KMS-11 (cell line): ENCODE data around the gene EPS8.
"Not testable (repeated sequence)": the region's sequence is repeated elsewhere in the genome, so short reads cannot be mapped to it uniquely, and the experiment has no call there.

Source experiments
- H2AFZ ChIP-seq: fragments of 200-600 bp; sonication (generic); 2 replicates; pipeline ENCODE4 v1.6.1; 2016; ENCODE audit warnings: antibody characterized with exemption, mixed run types, low read depth
- H3K27ac ChIP-seq: fragments of 200-600 bp; sonication (generic); 2 replicates; pipeline ENCODE4 v1.6.1; 2016; ENCODE audit warnings: mild to moderate bottlenecking, mixed run types
- H3K27me3 ChIP-seq: fragments of 200-600 bp; sonication (generic); 2 replicates; pipeline ENCODE4 v1.6.1; 2017; ENCODE audit warnings: mild to moderate bottlenecking, low read depth, mixed run types, moderate library complexity; ENCODE audit not compliant: insufficient read depth
- H3K36me3 ChIP-seq: fragments of 200-600 bp; sonication (generic); 2 replicates; pipeline ENCODE4 v1.6.1; 2017; ENCODE audit warnings: mild to moderate bottlenecking, mixed run types; ENCODE audit not compliant: insufficient read depth
- H3K4me1 ChIP-seq: fragments of 200-600 bp; sonication (generic); 2 replicates; pipeline ENCODE4 v1.6.1; 2016; ENCODE audit warnings: mild to moderate bottlenecking, low read depth, mixed run types; ENCODE audit not compliant: poor library complexity, severe bottlenecking
- H3K4me2 ChIP-seq: fragments of 200-600 bp; sonication (generic); 2 replicates; pipeline ENCODE4 v1.7.0; 2016; ENCODE audit warnings: mild to moderate bottlenecking, mixed run types
- H3K4me3 ChIP-seq: fragments of 200-600 bp; sonication (generic); IDR thresholded peaks from 2 replicates; pipeline ENCODE4 v1.6.1; 2017; ENCODE audit warnings: low read depth, low read length, mixed read lengths; ENCODE audit not compliant: insufficient read depth
- H3K79me2 ChIP-seq: fragments of 200-600 bp; sonication (generic); 2 replicates; pipeline ENCODE4 v1.6.1; 2016; ENCODE audit warnings: low read depth, mixed run types; ENCODE audit not compliant: insufficient read depth
- H3K9ac ChIP-seq: fragments of 200-600 bp; sonication (generic); 2 replicates; pipeline ENCODE4 v1.6.1; 2016; ENCODE audit warnings: mild to moderate bottlenecking, mixed run types
- H4K20me1 ChIP-seq: fragments of 200-600 bp; sonication (generic); 2 replicates; pipeline ENCODE4 v1.6.1; 2016; ENCODE audit warnings: mild to moderate bottlenecking, mixed run types; ENCODE audit not compliant: insufficient read depth
- TF ChIP-seq, protein P1 (sequence below): fragments of 200-600 bp; sonication (generic); conservative IDR thresholded peaks from 2 replicates; pipeline ENCODE4 v1.6.1; 2017; ENCODE audit warnings: low read depth, mild to moderate bottlenecking, antibody characterized with exemption, low read length, moderate library complexity, mixed read lengths

The EPS8 gene

DNA sequence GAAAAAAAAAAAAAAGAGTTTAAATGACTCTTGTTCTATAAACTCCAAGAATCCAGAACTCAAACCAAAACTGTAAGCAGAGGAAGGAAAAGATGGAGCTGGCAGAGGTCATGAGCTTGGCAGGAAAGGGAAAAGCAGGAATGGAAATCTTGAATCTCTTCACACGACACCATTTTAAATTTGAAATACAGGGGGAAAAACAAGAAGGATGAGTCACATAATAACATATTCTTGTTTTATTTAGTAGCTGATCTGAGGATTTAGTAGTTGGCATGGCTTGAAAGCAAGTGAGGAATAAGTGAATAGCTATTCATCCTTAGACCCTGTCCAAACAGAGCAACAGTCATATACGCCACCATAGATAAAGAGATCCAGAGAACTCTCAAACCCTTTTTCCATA is 35.0 kb downstream of the EPS8 start:
- Histone ChIP-seq H3K79me2 (no peaks in the 10 kb centered on the region), H3K27me3 (no peaks in the 10 kb centered on the region), H4K20me1 (no peaks in the 10 kb centered on the region), H3K27ac (no peak overlapping the region), H2AFZ (no peak overlapping the region), H3K9ac (no peak overlapping the region), H3K36me3 (no peaks in the 10 kb centered on the region), H3K4me2 (no peak overlapping the region), H3K4me3 (no peak overlapping the region), H3K4me1 (no peaks in the 10 kb centered on the region)
- TF ChIP-seq, protein P1, sequence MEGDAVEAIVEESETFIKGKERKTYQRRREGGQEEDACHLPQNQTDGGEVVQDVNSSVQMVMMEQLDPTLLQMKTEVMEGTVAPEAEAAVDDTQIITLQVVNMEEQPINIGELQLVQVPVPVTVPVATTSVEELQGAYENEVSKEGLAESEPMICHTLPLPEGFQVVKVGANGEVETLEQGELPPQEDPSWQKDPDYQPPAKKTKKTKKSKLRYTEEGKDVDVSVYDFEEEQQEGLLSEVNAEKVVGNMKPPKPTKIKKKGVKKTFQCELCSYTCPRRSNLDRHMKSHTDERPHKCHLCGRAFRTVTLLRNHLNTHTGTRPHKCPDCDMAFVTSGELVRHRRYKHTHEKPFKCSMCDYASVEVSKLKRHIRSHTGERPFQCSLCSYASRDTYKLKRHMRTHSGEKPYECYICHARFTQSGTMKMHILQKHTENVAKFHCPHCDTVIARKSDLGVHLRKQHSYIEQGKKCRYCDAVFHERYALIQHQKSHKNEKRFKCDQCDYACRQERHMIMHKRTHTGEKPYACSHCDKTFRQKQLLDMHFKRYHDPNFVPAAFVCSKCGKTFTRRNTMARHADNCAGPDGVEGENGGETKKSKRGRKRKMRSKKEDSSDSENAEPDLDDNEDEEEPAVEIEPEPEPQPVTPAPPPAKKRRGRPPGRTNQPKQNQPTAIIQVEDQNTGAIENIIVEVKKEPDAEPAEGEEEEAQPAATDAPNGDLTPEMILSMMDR: no peak

- H3K4me2 ChIP-seq: no peak overlapping the region
Measured at GRCh38 chr12:15752785-15753184, 36.4 kb downstream of the EPS8 start.

GRCh38 chr12:15751741-15752140 is 37.4 kb downstream of the EPS8 start:
- Histone ChIP-seq H3K27me3 (no peaks in the 10 kb centered on the region), H3K79me2 (no peaks in the 10 kb centered on the region), H2AFZ (no peak overlapping the region), H3K27ac (no peak overlapping the region), H3K4me3 (no peak overlapping the region), H3K4me1 (no peaks in the 10 kb centered on the region), H4K20me1 (no peaks in the 10 kb centered on the region), H3K36me3 (no peaks in the 10 kb centered on the region), H3K9ac (no peak overlapping the region), H3K4me2 (no peak overlapping the region)
- TF ChIP-seq, protein P1: no peak

More at GRCh38 chr12:15752785-15753184, 36.4 kb downstream of the EPS8 start:
- TF ChIP-seq, protein P1: no peak
- Histone ChIP-seq H4K20me1 (no peaks in the 10 kb centered on the region), H3K27me3 (no peaks in the 10 kb centered on the region), H3K79me2 (no peaks in the 10 kb centered on the region), H3K4me3 (no peak overlapping the region), H3K4me1 (no peaks in the 10 kb centered on the region), H3K9ac (no peak overlapping the region), H2AFZ (no peak overlapping the region), H3K27ac (no peak overlapping the region), H3K36me3 (no peaks in the 10 kb centered on the region)

GRCh38 chr12:15749937-15750336 is 39.3 kb downstream of the EPS8 start:
- H3K27me3 ChIP-seq: no peaks in the 10 kb centered on the region
- no peak overlapping the region for H3K9ac ChIP-seq
- no peak overlapping the region for H3K27ac ChIP-seq
- H3K4me1 ChIP-seq: no peaks in the 10 kb centered on the region
- H4K20me1 ChIP-seq: no peaks in the 10 kb centered on the region
- no peaks in the 10 kb centered on the region for H3K79me2 ChIP-seq
- no peak overlapping the region for H2AFZ ChIP-seq
- H3K4me3 ChIP-seq: no peak overlapping the region
- no peaks in the 10 kb centered on the region for H3K36me3 ChIP-seq
- no peak overlapping the region for H3K4me2 ChIP-seq
- TF ChIP-seq, protein P1: no peak

DNA sequence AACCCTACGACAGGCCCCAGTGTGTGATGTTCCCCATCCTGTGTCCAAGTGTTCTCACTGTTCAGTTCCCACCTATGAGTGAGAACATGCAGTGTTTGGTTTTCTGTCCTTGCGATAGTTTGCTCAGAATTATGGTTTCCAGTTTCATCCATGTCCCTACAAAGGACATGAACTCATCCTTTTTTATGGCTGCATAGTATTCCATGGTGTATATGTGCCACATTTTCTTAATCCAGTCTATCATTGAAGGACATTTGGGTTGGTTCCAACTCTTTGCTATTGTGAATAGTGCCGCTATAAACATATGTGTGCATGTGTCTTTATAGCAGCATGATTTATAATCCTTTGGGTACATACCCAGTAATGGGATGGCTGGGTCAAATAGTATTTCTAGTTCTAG is 47.3 kb downstream of the EPS8 start:
- H3K27me3 ChIP-seq, H3K4me1 ChIP-seq, H3K4me3 ChIP-seq, H3K27ac ChIP-seq, H4K20me1 ChIP-seq, H3K9ac ChIP-seq, H3K36me3 ChIP-seq, H3K4me2 ChIP-seq, H2AFZ ChIP-seq, H3K79me2 ChIP-seq: not testable (repeated sequence)
